Liver (tissue), 9 donors: Measurements from ENCODE around the gene GTPBP8. TPM values are rescaled to one million over a fixed set of nuclear protein-coding genes. Genes with fewer than 3 reads are reported as not detected.

Source experiments
- DNase-seq: peaks from one replicate; pipeline ENCODE4 v3.0.0-alpha.2; 2017; ENCODE audit warnings: low spot score
- H3K27ac ChIP-seq, 2 donors: one replicate each; pipeline ENCODE4 v1.7.0; 2013; ENCODE audit warnings: inconsistent platforms in 2 of 2, low read length in 2 of 2, control low read depth in 1 of 2, low read depth in 1 of 2, mild to moderate bottlenecking in 1 of 2
- H3K27me3 ChIP-seq, 4 donors: one replicate each; pipeline versions ENCODE4 v1.6.1 to v1.7.0; 2013; ENCODE audit warnings: low read length in 3 of 4, inconsistent platforms in 1 of 4, mild to moderate bottlenecking in 1 of 4, moderate library complexity in 1 of 4; ENCODE audit not compliant: control insufficient read depth in 4 of 4, insufficient read depth in 4 of 4
- H3K36me3 ChIP-seq, 4 donors: one replicate each; pipeline versions ENCODE4 v1.6.1 to v1.7.0; 2013; ENCODE audit warnings: low read length in 3 of 4, mild to moderate bottlenecking in 3 of 4, low read depth in 1 of 4, moderate library complexity in 1 of 4; ENCODE audit not compliant: control insufficient read depth in 4 of 4, insufficient read depth in 3 of 4
- H3K4me1 ChIP-seq, 4 donors: one replicate each; pipeline versions ENCODE4 v1.6.1 to v1.7.0; 2013; ENCODE audit warnings: low read length in 3 of 4, mild to moderate bottlenecking in 3 of 4, moderate library complexity in 1 of 4; ENCODE audit not compliant: control insufficient read depth in 4 of 4, insufficient read depth in 4 of 4
- H3K4me3 ChIP-seq, 3 donors: one replicate each; pipeline versions ENCODE4 v1.6.1 to v1.7.0; 2013; ENCODE audit warnings: low read length in 3 of 3, control low read depth in 1 of 3, low read depth in 1 of 3, mild to moderate bottlenecking in 1 of 3
- H3K9ac ChIP-seq, 2 donors: one replicate each; pipeline ENCODE4 v1.7.0; 2013; ENCODE audit warnings: low read length in 2 of 2, mild to moderate bottlenecking in 2 of 2, moderate library complexity in 2 of 2, control low read depth in 1 of 2, low read depth in 1 of 2
- H3K9me3 ChIP-seq, 4 donors: one replicate each; pipeline versions ENCODE4 v1.6.1 to v1.7.0; 2013; ENCODE audit warnings: low read length in 3 of 4; ENCODE audit not compliant: control insufficient read depth in 4 of 4
- EGR1 ChIP-seq, 2 donors: IDR thresholded peaks; 2 replicates each; pipeline ENCODE4 v1.6.1; 2016 to 2018; ENCODE audit warnings: antibody characterized with exemption in 2 of 2, low read depth in 2 of 2
- FOXA1 ChIP-seq: IDR thresholded peaks from 2 replicates; pipeline ENCODE4 v1.6.1; 2016; ENCODE audit warnings: antibody characterized with exemption
- FOXA2 ChIP-seq: IDR thresholded peaks from 2 replicates; pipeline ENCODE4 v1.6.1; 2016; ENCODE audit warnings: antibody characterized with exemption
- GABPA ChIP-seq, 2 donors: IDR thresholded peaks in 1 of 2; conservative IDR thresholded peaks in 1 of 2; 2 replicates each; pipeline ENCODE4 v1.6.1; 2016; ENCODE audit warnings: antibody characterized with exemption in 2 of 2, mild to moderate bottlenecking in 1 of 2, moderate library complexity in 1 of 2
- HNF4A ChIP-seq, 2 donors: conservative IDR thresholded peaks; 2 replicates each; pipeline ENCODE4 v1.6.1; 2016; ENCODE audit warnings: antibody characterized with exemption in 2 of 2, mild to moderate bottlenecking in 2 of 2
- HNF4G ChIP-seq: IDR thresholded peaks from 2 replicates; pipeline ENCODE4 v1.6.1; 2016; ENCODE audit warnings: antibody characterized with exemption
- JUND ChIP-seq, 2 donors: IDR thresholded peaks; 2 replicates each; pipeline ENCODE4 v1.6.1; 2016; ENCODE audit warnings: antibody characterized with exemption in 2 of 2
- NR2F2 ChIP-seq: IDR thresholded peaks from 2 replicates; pipeline ENCODE4 v1.6.1; 2016; ENCODE audit warnings: antibody characterized with exemption
- RAD21 ChIP-seq, 2 donors: IDR thresholded peaks; 2 replicates each; pipeline ENCODE4 v1.6.1; 2016; ENCODE audit warnings: antibody characterized with exemption in 2 of 2, mild to moderate bottlenecking in 2 of 2
- RXRA ChIP-seq, 2 donors: IDR thresholded peaks; 2 replicates each; pipeline ENCODE4 v1.6.1; 2017 to 2018; ENCODE audit warnings: antibody characterized with exemption in 2 of 2, mild to moderate bottlenecking in 1 of 2
- SP1 ChIP-seq: IDR thresholded peaks from 2 replicates; pipeline ENCODE4 v1.6.1; 2018; ENCODE audit warnings: antibody characterized with exemption, mild to moderate bottlenecking
- TAF1 ChIP-seq: conservative IDR thresholded peaks from 2 replicates; pipeline ENCODE4 v1.6.1; 2016; ENCODE audit warnings: antibody characterized with exemption, mild to moderate bottlenecking
- WGBS: extraction: QIAGEN DNeasy Blood & Tissue Kit; methylation state at CpG from one replicate; pipeline ENCODE4 v1.1.7; 2013; 5-methylcytosine and 5-hydroxymethylcytosine counted together
- polyA plus RNA-seq, 2 donors: library from polyadenylated mRNA; stranded (reverse) in 1 of 2; unstranded in 1 of 2; fragments of 200-250 nt in 1 of 2; fragments of >200 nt in 1 of 2; fragmentation: Nextera tagmentation in 1 of 2; extraction: Ambion mirVana in 1 of 2; gene quantifications; one replicate each; pipeline versions ENCODE4 v1.2.1 to v1.2.3, GENCODE V29; 2013 to 2015
- total RNA-seq, 2 donors: library from RNA; depleted of rRNA; stranded (reverse); fragments of >200 nt; gene quantifications; one replicate each; pipeline ENCODE4 v1.2.3, GENCODE V29; 2014
- TF ChIP-seq, protein P1 (sequence below): IDR thresholded peaks from 2 replicates; pipeline ENCODE4 v1.6.1; 2016; ENCODE audit warnings: antibody characterized with exemption
- TF ChIP-seq, protein P2 (sequence below): IDR thresholded peaks from 2 replicates; pipeline ENCODE4 v1.6.1; 2016; ENCODE audit warnings: antibody characterized with exemption, mild to moderate bottlenecking
- TF ChIP-seq, protein P3 (sequence below): IDR thresholded peaks from 2 replicates; pipeline ENCODE4 v1.6.1; 2016; ENCODE audit warnings: antibody characterized with exemption
- TF ChIP-seq, protein P4 (sequence below): fragments of 150-350 bp; IDR thresholded peaks from 2 replicates; pipeline ENCODE4 v1.5.1; 2017; ENCODE audit warnings: improper control_type of control experiment, low read depth, low read length; ENCODE audit not compliant: missing input control
- TF ChIP-seq, protein P5 (sequence below): IDR thresholded peaks from 2 replicates; pipeline ENCODE4 v1.6.1; 2016; ENCODE audit warnings: antibody characterized with exemption
- donor health status: healthy.
- donor health status: healthy.
- donor health status: healthy.
- donor health status: healthy.
- donor health status: healthy.

Gene GTPBP8
- total and polyA plus RNA-seq, 4 donors, result 7.4 to 17.6 (median 9.2) TPM

DNA sequence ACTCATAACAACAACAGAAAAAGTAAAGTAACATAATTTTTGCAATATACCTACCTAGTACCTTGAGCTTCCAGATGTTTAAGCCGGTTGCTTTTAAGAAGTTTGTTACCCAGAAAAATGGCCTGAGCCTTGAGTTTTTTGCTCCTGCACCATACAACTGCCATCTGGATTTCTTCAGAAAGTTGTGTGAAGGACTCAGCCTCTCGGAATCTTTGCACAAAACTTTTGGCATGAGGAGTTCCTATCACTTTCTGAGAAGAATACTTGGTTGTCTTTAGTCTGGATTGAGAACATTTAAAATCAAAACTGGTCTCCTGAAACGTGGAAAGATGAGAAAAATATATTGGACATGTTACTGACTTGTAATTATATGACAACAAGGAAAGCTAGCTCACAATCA lies 17.3 kb downstream of the GTPBP8 start:
- TF ChIP-seq SP1 (no peak), FOXA1 (no peak), HNF4A (conservative IDR thresholded peaks at IDR 0.05) (no peak), FOXA2 (no peak), GABPA (IDR thresholded peaks at IDR 0.05 in 1 of 2, conservative IDR thresholded peaks at IDR 0.05 in 1 of 2) (no peak), RAD21 (IDR thresholded peaks at IDR 0.05) (no peak), RXRA (IDR thresholded peaks at IDR 0.05) (no peak), TAF1 (no peak)
- TF ChIP-seq, protein P1, sequence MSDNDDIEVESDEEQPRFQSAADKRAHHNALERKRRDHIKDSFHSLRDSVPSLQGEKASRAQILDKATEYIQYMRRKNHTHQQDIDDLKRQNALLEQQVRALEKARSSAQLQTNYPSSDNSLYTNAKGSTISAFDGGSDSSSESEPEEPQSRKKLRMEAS, result no peak
- TF ChIP-seq, protein P2, sequence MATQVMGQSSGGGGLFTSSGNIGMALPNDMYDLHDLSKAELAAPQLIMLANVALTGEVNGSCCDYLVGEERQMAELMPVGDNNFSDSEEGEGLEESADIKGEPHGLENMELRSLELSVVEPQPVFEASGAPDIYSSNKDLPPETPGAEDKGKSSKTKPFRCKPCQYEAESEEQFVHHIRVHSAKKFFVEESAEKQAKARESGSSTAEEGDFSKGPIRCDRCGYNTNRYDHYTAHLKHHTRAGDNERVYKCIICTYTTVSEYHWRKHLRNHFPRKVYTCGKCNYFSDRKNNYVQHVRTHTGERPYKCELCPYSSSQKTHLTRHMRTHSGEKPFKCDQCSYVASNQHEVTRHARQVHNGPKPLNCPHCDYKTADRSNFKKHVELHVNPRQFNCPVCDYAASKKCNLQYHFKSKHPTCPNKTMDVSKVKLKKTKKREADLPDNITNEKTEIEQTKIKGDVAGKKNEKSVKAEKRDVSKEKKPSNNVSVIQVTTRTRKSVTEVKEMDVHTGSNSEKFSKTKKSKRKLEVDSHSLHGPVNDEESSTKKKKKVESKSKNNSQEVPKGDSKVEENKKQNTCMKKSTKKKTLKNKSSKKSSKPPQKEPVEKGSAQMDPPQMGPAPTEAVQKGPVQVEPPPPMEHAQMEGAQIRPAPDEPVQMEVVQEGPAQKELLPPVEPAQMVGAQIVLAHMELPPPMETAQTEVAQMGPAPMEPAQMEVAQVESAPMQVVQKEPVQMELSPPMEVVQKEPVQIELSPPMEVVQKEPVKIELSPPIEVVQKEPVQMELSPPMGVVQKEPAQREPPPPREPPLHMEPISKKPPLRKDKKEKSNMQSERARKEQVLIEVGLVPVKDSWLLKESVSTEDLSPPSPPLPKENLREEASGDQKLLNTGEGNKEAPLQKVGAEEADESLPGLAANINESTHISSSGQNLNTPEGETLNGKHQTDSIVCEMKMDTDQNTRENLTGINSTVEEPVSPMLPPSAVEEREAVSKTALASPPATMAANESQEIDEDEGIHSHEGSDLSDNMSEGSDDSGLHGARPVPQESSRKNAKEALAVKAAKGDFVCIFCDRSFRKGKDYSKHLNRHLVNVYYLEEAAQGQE, result no peak
- TF ChIP-seq, protein P3, sequence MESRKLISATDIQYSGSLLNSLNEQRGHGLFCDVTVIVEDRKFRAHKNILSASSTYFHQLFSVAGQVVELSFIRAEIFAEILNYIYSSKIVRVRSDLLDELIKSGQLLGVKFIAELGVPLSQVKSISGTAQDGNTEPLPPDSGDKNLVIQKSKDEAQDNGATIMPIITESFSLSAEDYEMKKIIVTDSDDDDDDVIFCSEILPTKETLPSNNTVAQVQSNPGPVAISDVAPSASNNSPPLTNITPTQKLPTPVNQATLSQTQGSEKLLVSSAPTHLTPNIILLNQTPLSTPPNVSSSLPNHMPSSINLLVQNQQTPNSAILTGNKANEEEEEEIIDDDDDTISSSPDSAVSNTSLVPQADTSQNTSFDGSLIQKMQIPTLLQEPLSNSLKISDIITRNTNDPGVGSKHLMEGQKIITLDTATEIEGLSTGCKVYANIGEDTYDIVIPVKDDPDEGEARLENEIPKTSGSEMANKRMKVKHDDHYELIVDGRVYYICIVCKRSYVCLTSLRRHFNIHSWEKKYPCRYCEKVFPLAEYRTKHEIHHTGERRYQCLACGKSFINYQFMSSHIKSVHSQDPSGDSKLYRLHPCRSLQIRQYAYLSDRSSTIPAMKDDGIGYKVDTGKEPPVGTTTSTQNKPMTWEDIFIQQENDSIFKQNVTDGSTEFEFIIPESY, result no peak
- H3K36me3 ChIP-seq, result peaks cover 2 to 51% (median 40%) of the 10 kb centered on the region in 4 donors

DNA sequence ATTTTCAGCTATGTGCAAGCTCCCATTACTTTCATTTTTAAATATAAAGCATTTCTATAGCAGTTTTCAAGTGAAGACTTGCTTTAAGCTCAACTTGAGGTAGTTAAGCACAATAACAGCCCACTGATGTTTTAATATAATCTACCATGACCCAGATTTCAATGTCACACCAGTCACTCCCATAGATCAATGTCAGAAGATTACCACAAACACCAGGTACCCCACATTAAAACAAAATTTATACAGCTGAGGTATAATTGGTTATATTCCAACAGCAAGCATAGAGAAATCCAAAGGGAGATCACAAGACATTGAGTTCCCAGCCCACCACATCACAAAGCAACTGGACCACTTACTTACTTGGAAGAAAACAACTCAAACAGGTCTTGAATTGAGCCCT lies 22.8 kb downstream of the GTPBP8 start:
- Histone ChIP-seq H3K9me3 (no peaks in the 10 kb centered on the region), H3K27me3 (no peaks in the 10 kb centered on the region), H3K4me3 (no peak overlapping the region), H3K9ac (no peak overlapping the region), H3K4me1 (peaks cover 0 to 10% (median 5%) of the 10 kb centered on the region in 4 donors), H3K36me3 (peaks cover 0 to 46% (median 26%) of the 10 kb centered on the region in 4 donors), H3K27ac (no peak overlapping the region)
- no peak for DNase-seq
- no peak for TF ChIP-seq GABPA (IDR thresholded peaks at IDR 0.05 in 1 of 2, conservative IDR thresholded peaks at IDR 0.05 in 1 of 2)
- TF ChIP-seq, protein P3, result no peak
- TF ChIP-seq, protein P2, result no peak
- TF ChIP-seq JUND (IDR thresholded peaks at IDR 0.05), result no peak
- no peak for TF ChIP-seq RAD21 (IDR thresholded peaks at IDR 0.05)
- TF ChIP-seq, protein P4, sequence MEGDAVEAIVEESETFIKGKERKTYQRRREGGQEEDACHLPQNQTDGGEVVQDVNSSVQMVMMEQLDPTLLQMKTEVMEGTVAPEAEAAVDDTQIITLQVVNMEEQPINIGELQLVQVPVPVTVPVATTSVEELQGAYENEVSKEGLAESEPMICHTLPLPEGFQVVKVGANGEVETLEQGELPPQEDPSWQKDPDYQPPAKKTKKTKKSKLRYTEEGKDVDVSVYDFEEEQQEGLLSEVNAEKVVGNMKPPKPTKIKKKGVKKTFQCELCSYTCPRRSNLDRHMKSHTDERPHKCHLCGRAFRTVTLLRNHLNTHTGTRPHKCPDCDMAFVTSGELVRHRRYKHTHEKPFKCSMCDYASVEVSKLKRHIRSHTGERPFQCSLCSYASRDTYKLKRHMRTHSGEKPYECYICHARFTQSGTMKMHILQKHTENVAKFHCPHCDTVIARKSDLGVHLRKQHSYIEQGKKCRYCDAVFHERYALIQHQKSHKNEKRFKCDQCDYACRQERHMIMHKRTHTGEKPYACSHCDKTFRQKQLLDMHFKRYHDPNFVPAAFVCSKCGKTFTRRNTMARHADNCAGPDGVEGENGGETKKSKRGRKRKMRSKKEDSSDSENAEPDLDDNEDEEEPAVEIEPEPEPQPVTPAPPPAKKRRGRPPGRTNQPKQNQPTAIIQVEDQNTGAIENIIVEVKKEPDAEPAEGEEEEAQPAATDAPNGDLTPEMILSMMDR, result no peak
- no peak for TF ChIP-seq TAF1
- no peak for TF ChIP-seq SP1
- TF ChIP-seq FOXA1, result no peak
- no peak for TF ChIP-seq EGR1 (IDR thresholded peaks at IDR 0.05; ENCODE audit: low read depth in 2 of 2)
- no peak for TF ChIP-seq FOXA2
- TF ChIP-seq HNF4G, result no peak
- TF ChIP-seq HNF4A (conservative IDR thresholded peaks at IDR 0.05), result no peak
- TF ChIP-seq NR2F2, result no peak
- TF ChIP-seq RXRA (IDR thresholded peaks at IDR 0.05), result no peak
- TF ChIP-seq, protein P1, result no peak
- TF ChIP-seq, protein P5, sequence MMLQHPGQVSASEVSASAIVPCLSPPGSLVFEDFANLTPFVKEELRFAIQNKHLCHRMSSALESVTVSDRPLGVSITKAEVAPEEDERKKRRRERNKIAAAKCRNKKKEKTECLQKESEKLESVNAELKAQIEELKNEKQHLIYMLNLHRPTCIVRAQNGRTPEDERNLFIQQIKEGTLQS, result no peak

More for the DNA sequence above, 17.3 kb downstream of the GTPBP8 start:
- H3K27ac ChIP-seq, result no peak overlapping the region
- no peaks in the 10 kb centered on the region for H3K27me3 ChIP-seq
- no peak overlapping the region for H3K4me3 ChIP-seq
- H3K9ac ChIP-seq, result no peak overlapping the region
- no peak for DNase-seq
- no peaks in the 10 kb centered on the region for H3K9me3 ChIP-seq
- 87% methylated on average over 3 of the region's 3 CpGs for WGBS
- H3K4me1 ChIP-seq, result no peaks in the 10 kb centered on the region
